Fibroblast of mammary gland (primary cell): Measurements from ENCODE around the gene NEK7.

Source experiments
- DNase-seq: peaks from one replicate; pipeline ENCODE4 v3.0.0-alpha.2; 2010; ENCODE audit warnings: low read depth
- H3K4me3 ChIP-seq: 2 replicates; pipeline ENCODE4 v1.5.1; 2011; ENCODE audit warnings: low read depth, mild to moderate bottlenecking, low read length, moderate library complexity; ENCODE audit not compliant: control insufficient read depth
- CTCF ChIP-seq: conservative IDR thresholded peaks from 2 replicates; pipeline ENCODE4 v1.5.1; 2011; ENCODE audit warnings: low read depth, low read length, inconsistent platforms; ENCODE audit not compliant: control insufficient read depth, insufficient read depth

The NEK7 gene

GRCh38 chr1:198135366-198135765 lies 21.4 kb upstream of the NEK7 start:
- no peak for TF ChIP-seq CTCF
- no peak for DNase-seq
- no peak overlapping the region for H3K4me3 ChIP-seq

GRCh38 chr1:198141668-198142351 lies 15.0 kb upstream of the NEK7 start:
- no peak for TF ChIP-seq CTCF
- no peak for DNase-seq
- no peak overlapping the region for H3K4me3 ChIP-seq

- DNase-seq, result no peak
- TF ChIP-seq CTCF, result no peak
- H3K4me3 ChIP-seq, result no peak overlapping the region
These were observed 13.0 kb upstream of the NEK7 start for GRCh38 chr1:198143797-198144196.

GRCh38 chr1:198147216-198147615 lies 9.6 kb upstream of the NEK7 start:
- TF ChIP-seq CTCF, result no peak
- DNase-seq, result no peak
- no peak overlapping the region for H3K4me3 ChIP-seq

- no peak overlapping the region for H3K4me3 ChIP-seq
- DNase-seq, result no peak
- no peak for TF ChIP-seq CTCF
These were observed 6.4 kb upstream of the NEK7 start for GRCh38 chr1:198150369-198150768.

GRCh38 chr1:198151688-198152087 lies 5.1 kb upstream of the NEK7 start:
- no peak for TF ChIP-seq CTCF
- DNase-seq, result no peak
- no peak overlapping the region for H3K4me3 ChIP-seq

GRCh38 chr1:198153103-198153502 lies 3.7 kb upstream of the NEK7 start:
- TF ChIP-seq CTCF, result no peak
- no peak overlapping the region for H3K4me3 ChIP-seq
- peak; percentile 77 for DNase-seq
